ENCODE results near the gene PLEKHG4B.
"Not testable (repeated sequence)": the region's sequence is repeated elsewhere in the genome, so short reads cannot be mapped to it uniquely, and the experiment has no call there.

Gene PLEKHG4B

GRCh38 chr5:233426-233825 is 141.5 kb downstream of the PLEKHG4B start:
- DNase-seq (ENCODE audit: low read depth) = not testable (repeated sequence)

GRCh38 chr5:234450-234849 is 142.5 kb downstream of the PLEKHG4B start:
- no peak for DNase-seq (ENCODE audit: low read depth)

DNA sequence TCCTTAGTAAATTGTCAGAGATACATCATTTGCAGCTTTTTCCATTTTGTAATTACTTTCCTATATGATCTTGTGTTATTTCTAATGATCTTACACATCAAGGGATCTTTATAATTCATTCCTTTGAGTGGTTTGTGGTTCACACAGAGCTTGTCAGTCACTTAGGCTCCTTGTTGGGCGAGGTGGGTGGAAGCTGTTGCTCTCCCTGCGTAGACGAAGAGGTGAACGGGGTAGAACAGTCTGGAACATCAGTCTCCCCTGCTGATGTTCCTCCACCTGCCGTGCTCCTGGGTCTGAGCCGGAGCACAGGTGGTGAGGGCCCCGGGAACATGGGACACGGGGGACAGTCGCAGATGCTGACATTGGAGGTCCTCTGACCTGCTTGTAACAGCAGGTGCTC is 143.6 kb downstream of the PLEKHG4B start:
- not testable (repeated sequence) for DNase-seq (ENCODE audit: low read depth)

DNA sequence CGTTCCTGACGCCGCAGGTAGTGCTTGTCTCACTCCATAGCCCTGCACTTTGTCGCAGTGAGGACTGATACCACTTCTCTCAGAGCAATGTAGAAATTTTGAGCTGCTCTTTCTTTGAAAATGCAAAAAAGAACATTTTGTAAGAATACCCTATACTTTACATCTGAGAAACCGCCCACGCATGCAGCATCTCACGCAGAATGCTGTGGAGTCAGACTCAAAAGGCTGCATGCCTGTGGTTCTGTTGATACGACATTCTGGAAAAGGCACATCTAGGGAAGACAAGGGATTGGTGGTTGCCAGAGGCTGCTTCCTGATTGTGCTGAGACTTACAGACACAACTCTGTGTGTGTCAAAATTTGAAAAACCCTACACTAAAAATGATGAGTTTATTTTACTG is 146.0 kb downstream of the PLEKHG4B start:
- DNase-seq (ENCODE audit: low read depth) = not testable (repeated sequence)

Measured in activated T-cell treated with anti-CD3 and anti-CD28 coated beads for 1 hour (primary cell).